ENCODE results near the gene UBE3A. TPM values are rescaled to one million over a fixed set of nuclear protein-coding genes. Genes with fewer than 3 reads are reported as not detected.
A peak's percentile ranks its signal among the peaks of the same experiment; 100 is the strongest.

UBE3A gene
- total RNA-seq (10 to 100 TPM; 36.3 to 48.9 (median 42.0) TPM), polyA plus RNA-seq (10 to 100 TPM in 1 of 2 donors, 1 to 10 TPM in 1; 8.9 to 21.7 TPM)

GRCh38 chr15:25438601-25439368 lies at the start of gene UBE3A:
Gene UBE3A, minus strand, starts transcription at chr15:25439024. Its CDS starts 29,917 bp downstream, at chr15:25409107.
- no peak for TF ChIP-seq CTCF (IDR thresholded peaks at IDR 0.05)
- ATAC-seq (peak; percentile 94 to 98 (median 96)), DNase-seq (peak; percentile 88 to 95 (median 93)), FAIRE-seq (no peak)
- H3K4me1 ChIP-seq, result peaks cover 0 to 20% (median 11%) of the 10 kb centered on the region in 3 donors
- peak within 1 kb of the TSS; percentile 96 to 100 (median 98) for H3K4me3 ChIP-seq
- WGBS, 2 donors, result 0 to 1% methylated on average over 48 to 97 of the region's 97 CpGs
- H3K27ac ChIP-seq, result peak within 1 kb of the TSS; percentile 90 to 97 (median 95)
- intact Hi-C loops (cut with DNase I), result no loop called here
- no peaks in the 10 kb centered on the region for H3K27me3 ChIP-seq
- H3K9me3 ChIP-seq, result no peaks in the 10 kb centered on the region
- no peaks in the 10 kb centered on the region for H3K36me3 ChIP-seq

GRCh38 chr15:25487226-25487884 lies 48.5 kb upstream of the UBE3A start:
- Histone ChIP-seq H3K4me1 (no peaks in the 10 kb centered on the region), H3K27me3 (no peaks in the 10 kb centered on the region), H3K9me3 (no peaks in the 10 kb centered on the region), H3K4me3 (no peak overlapping the region), H3K36me3 (no peaks in the 10 kb centered on the region), H3K27ac (no peak overlapping the region)
- no peak for DNase-seq
- 57 to 69% methylated on average over 5 of the region's 5 CpGs for WGBS, 2 donors
- intact Hi-C loops (cut with DNase I), result no loop called here
- no peak for ATAC-seq
- no peak for FAIRE-seq
- no peak for TF ChIP-seq CTCF (IDR thresholded peaks at IDR 0.05)

GRCh38 chr15:25486051-25486450 lies 47.2 kb upstream of the UBE3A start:
- Histone ChIP-seq H3K9me3 (no peaks in the 10 kb centered on the region), H3K36me3 (no peaks in the 10 kb centered on the region), H3K27me3 (no peaks in the 10 kb centered on the region), H3K4me1 (no peaks in the 10 kb centered on the region), H3K4me3 (no peak overlapping the region), H3K27ac (no peak overlapping the region)
- ATAC-seq (no peak), DNase-seq (no peak), FAIRE-seq (no peak)
- WGBS, 2 donors, result 62 to 68% methylated on average over 1 of the region's 1 CpG
- no peak for TF ChIP-seq CTCF (IDR thresholded peaks at IDR 0.05)
- intact Hi-C loops (cut with DNase I), result no loop called here

- H3K27ac ChIP-seq, result no peak overlapping the region
- no peaks in the 10 kb centered on the region for H3K27me3 ChIP-seq
- WGBS, 2 donors, result 5 to 6% methylated on average over 14 of the region's 14 CpGs
- TF ChIP-seq CTCF (IDR thresholded peaks at IDR 0.05), result no peak
- ATAC-seq, result peak in 3 of 4 donors; percentile 41 to 78 (median 64)
- no peak for FAIRE-seq
- H3K4me3 ChIP-seq, result no peak overlapping the region
- intact Hi-C loops (cut with DNase I), result no loop called here
- DNase-seq, result no peak
- no peaks in the 10 kb centered on the region for H3K9me3 ChIP-seq
- no peaks in the 10 kb centered on the region for H3K4me1 ChIP-seq
- H3K36me3 ChIP-seq, result no peaks in the 10 kb centered on the region
Observed at GRCh38 chr15:25481208-25481859, 42.5 kb upstream of the UBE3A start.
